ENCODE data around the gene NDST3.

DNA sequence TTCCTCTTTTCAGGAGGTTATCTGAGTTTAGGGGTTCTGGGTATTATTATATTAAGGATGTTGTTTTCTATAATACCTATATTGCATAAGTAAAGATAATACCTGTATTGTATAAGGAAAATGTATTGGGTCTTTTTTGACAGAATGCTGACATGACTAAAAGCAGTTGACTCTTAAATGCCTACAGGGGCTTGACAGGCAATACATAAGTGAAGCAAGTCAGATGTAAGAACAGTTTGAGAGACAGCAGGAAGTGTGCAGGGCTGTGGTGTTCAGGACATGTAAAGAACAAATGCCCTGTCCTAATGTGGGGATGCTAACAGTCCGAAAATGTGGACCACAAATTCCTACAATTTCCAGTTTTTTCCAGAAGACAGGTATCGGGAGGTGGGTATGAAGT is 30.2 kb upstream of the NDST3 start:
- TF ChIP-seq EZH2phosphoT487 (conservative IDR thresholded peaks at IDR 0.05; ENCODE audit: low read length) = no peak
- TF ChIP-seq, protein P1, sequence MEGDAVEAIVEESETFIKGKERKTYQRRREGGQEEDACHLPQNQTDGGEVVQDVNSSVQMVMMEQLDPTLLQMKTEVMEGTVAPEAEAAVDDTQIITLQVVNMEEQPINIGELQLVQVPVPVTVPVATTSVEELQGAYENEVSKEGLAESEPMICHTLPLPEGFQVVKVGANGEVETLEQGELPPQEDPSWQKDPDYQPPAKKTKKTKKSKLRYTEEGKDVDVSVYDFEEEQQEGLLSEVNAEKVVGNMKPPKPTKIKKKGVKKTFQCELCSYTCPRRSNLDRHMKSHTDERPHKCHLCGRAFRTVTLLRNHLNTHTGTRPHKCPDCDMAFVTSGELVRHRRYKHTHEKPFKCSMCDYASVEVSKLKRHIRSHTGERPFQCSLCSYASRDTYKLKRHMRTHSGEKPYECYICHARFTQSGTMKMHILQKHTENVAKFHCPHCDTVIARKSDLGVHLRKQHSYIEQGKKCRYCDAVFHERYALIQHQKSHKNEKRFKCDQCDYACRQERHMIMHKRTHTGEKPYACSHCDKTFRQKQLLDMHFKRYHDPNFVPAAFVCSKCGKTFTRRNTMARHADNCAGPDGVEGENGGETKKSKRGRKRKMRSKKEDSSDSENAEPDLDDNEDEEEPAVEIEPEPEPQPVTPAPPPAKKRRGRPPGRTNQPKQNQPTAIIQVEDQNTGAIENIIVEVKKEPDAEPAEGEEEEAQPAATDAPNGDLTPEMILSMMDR (IDR thresholded peaks at IDR 0.05; ENCODE audit: insufficient read depth, low read length, poor library complexity, severe bottlenecking) = no peak

Measured in SU-DHL-6 (cell line).